ELF-1 (cell line): ENCODE results near the gene NBEAL2.

ENCODE experiments used
- DNase-seq: peaks from one replicate; pipeline ENCODE4 v3.0.0-alpha.2; 2016; ENCODE audit warnings: low read depth, low spot score

NBEAL2 gene

GRCh38 chr3:46987319-46987742 is 7.9 kb downstream of the NBEAL2 start:
- peak; percentile 81 for DNase-seq

GRCh38 chr3:46987743-46988401 is 8.4 kb downstream of the NBEAL2 start:
- DNase-seq: peak; percentile 77

- DNase-seq: no peak
These were observed 9.2 kb downstream of the NBEAL2 start for GRCh38 chr3:46988616-46989015.

- DNase-seq: no peak
These were observed 9.8 kb downstream of the NBEAL2 start for GRCh38 chr3:46989146-46989810.

GRCh38 chr3:46990573-46991374 is 11.3 kb downstream of the NBEAL2 start:
- no peak for DNase-seq

GRCh38 chr3:46991406-46992165 is 12.1 kb downstream of the NBEAL2 start:
- no peak for DNase-seq

- no peak for DNase-seq
These were observed 12.8 kb downstream of the NBEAL2 start for GRCh38 chr3:46992231-46992630.

- DNase-seq: no peak
These were observed 13.8 kb downstream of the NBEAL2 start for GRCh38 chr3:46993292-46993691.

- DNase-seq: no peak
These were observed 14.5 kb downstream of the NBEAL2 start for GRCh38 chr3:46993986-46994385.

GRCh38 chr3:46994801-46995731 is 15.6 kb downstream of the NBEAL2 start:
- DNase-seq: no peak

- no peak for DNase-seq
These were observed 16.6 kb downstream of the NBEAL2 start for GRCh38 chr3:46995901-46996562.

GRCh38 chr3:46996689-46997452 is 17.4 kb downstream of the NBEAL2 start:
- DNase-seq: no peak

GRCh38 chr3:46997453-46998091 is 18.1 kb downstream of the NBEAL2 start:
- DNase-seq: no peak

GRCh38 chr3:46998121-46998851 is 18.8 kb downstream of the NBEAL2 start:
- DNase-seq: peak; percentile 94

GRCh38 chr3:46998852-46999515 is 19.5 kb downstream of the NBEAL2 start:
- DNase-seq: no peak

- no peak for DNase-seq
These were observed 20.2 kb downstream of the NBEAL2 start for GRCh38 chr3:46999516-47000197.

GRCh38 chr3:47000198-47000815 is 20.8 kb downstream of the NBEAL2 start:
- DNase-seq: no peak
